ENCODE measurements around the gene MGAT4A. TPM values are rescaled to one million over a fixed set of nuclear protein-coding genes. Genes with fewer than 3 reads are reported as not detected.

The MGAT4A gene
- total RNA-seq, 3 donors from 2014 or later = 73.8 to 158 (median 138) TPM

DNA sequence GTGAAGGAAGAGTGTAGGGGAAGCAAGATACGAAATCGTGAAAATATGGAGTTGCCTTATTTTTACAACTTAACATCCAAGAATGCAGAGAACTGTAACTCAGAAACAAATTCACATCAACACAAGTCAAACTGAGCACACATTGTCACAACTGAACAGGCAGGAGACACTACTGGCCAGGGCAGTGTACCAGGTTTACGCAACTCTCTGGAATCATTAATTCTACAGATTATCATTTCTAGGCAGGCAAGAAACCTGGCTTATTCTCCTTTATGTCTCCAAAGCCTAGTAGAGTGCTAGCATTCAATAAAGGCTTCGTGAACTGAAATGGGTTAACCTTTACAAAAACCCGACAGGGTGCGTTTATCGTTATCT, 123.2 kb downstream of the MGAT4A start:
- peak; percentile 26 for ATAC-seq
- H3K9me3 ChIP-seq = no peaks in the 10 kb centered on the region
- peaks cover 25% of the 10 kb centered on the region for H3K4me1 ChIP-seq (ENCODE audit: low read depth)

DNA sequence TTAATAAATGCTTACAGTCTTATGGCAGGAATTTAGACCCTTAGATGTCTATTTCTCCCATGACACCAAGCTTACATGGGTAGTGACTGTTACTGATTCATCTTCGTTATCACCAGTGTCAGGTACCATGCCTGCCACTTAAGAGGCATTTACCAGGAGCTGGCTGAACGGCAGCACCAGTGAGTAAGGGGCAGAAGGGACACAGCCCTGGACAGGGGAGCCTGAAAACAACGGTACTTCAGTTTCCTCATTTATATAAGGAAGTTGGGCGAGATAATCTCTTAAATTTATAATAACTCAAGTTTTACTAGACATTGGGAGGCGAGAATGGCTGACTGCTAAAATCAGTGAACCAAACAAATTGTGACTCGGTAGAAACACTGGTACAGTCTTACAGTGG, 123.8 kb downstream of the MGAT4A start:
- no peaks in the 10 kb centered on the region for H3K36me3 ChIP-seq (ENCODE audit: low read depth)
- intact Hi-C loops (cut with DNase I, micrococcal nuclease) = no loop called here
- TF ChIP-seq, protein P1, sequence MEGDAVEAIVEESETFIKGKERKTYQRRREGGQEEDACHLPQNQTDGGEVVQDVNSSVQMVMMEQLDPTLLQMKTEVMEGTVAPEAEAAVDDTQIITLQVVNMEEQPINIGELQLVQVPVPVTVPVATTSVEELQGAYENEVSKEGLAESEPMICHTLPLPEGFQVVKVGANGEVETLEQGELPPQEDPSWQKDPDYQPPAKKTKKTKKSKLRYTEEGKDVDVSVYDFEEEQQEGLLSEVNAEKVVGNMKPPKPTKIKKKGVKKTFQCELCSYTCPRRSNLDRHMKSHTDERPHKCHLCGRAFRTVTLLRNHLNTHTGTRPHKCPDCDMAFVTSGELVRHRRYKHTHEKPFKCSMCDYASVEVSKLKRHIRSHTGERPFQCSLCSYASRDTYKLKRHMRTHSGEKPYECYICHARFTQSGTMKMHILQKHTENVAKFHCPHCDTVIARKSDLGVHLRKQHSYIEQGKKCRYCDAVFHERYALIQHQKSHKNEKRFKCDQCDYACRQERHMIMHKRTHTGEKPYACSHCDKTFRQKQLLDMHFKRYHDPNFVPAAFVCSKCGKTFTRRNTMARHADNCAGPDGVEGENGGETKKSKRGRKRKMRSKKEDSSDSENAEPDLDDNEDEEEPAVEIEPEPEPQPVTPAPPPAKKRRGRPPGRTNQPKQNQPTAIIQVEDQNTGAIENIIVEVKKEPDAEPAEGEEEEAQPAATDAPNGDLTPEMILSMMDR (IDR thresholded peaks at IDR 0.05) = no peak
- H3K9me3 ChIP-seq = no peaks in the 10 kb centered on the region
- H3K4me3 ChIP-seq = no peak overlapping the region
- peaks cover 25% of the 10 kb centered on the region for H3K4me1 ChIP-seq (ENCODE audit: low read depth)
- DNase-seq (no peak), ATAC-seq (no peak)

More for the DNA sequence above, 123.2 kb downstream of the MGAT4A start:
- intact Hi-C loops (cut with DNase I, micrococcal nuclease) = no loop called here
- peak overlapping the region; percentile 92 for H3K4me3 ChIP-seq
- no peaks in the 10 kb centered on the region for H3K36me3 ChIP-seq (ENCODE audit: low read depth)
- no peak for DNase-seq
- TF ChIP-seq, protein P1 (IDR thresholded peaks at IDR 0.05) = no peak

DNA sequence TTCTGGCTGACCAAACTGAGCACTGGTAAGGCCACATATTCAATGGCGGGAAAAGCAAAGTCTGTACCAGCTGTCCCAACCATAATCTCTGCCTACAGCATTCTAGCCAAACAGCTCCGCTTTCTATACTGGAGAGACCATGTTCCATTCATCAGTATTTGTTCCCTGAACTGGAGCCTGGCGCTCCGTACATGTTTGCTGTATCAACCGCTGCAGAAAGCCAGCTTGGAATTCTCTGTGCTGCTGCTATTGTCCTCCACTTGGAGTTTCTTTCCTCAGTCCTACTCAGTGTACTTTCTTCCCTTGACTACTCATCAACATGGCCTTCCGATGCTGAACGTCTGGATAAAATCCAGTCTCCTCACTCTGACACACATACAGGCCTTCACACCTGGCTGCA, 124.5 kb downstream of the MGAT4A start:
- TF ChIP-seq, protein P1 (IDR thresholded peaks at IDR 0.05) = no peak
- DNase-seq (no peak), ATAC-seq (no peak)
- Histone ChIP-seq H3K4me3 (no peak overlapping the region), H3K36me3 (ENCODE audit: low read depth) (no peaks in the 10 kb centered on the region), H3K4me1 (ENCODE audit: low read depth) (peaks cover 25% of the 10 kb centered on the region), H3K9me3 (no peaks in the 10 kb centered on the region)
- intact Hi-C loops (cut with DNase I, micrococcal nuclease) = no loop called here

DNA sequence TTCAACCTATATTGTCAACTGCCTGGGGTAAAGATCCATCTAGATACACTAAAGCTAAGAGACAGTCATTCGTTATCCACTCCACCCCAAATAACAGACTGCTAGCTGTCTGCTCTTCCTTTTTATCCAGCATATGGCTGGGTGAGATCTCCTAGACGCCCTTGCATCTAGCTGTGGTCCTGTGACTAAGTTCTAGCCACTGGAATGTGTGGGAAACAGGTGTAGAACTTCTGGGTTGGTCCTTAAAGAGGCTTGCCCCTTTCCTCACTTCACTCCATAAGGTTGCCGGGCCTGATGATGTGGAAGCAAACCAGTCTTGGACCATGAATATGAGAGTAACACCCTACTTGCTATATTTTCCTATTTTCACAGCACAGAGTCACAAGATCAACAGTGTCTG, 125.9 kb downstream of the MGAT4A start:
- no peak overlapping the region for H3K4me3 ChIP-seq
- ATAC-seq (no peak), DNase-seq (no peak)
- TF ChIP-seq, protein P1 (IDR thresholded peaks at IDR 0.05) = no peak
- H3K36me3 ChIP-seq (ENCODE audit: low read depth) = no peaks in the 10 kb centered on the region
- no peaks in the 10 kb centered on the region for H3K9me3 ChIP-seq
- intact Hi-C loops (cut with DNase I, micrococcal nuclease) = no loop called here
- H3K4me1 ChIP-seq (ENCODE audit: low read depth) = peaks cover 13% of the 10 kb centered on the region

DNA sequence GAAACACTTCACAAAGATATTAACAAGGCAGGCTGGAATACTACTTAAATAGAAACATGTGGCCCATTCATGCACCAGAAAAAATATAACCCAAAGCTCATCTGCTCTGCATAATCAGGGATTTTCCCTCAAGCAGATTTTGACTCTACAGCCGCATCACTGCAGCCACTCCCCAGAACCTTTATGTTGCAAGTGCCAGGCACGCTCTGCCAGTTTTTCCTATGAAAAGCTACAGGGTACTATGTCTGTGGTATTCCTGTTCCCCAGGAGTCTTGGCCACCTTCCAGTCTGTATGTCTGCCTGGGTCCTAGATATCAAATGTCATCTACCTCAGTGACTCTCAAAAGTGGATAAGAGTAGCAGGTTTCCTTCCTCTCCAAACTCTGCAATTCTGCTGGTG, 126.4 kb downstream of the MGAT4A start:
- DNase-seq = no peak
- Histone ChIP-seq H3K36me3 (ENCODE audit: low read depth) (no peaks in the 10 kb centered on the region), H3K4me3 (no peak overlapping the region), H3K9me3 (no peaks in the 10 kb centered on the region), H3K4me1 (ENCODE audit: low read depth) (peaks cover 8% of the 10 kb centered on the region)
- ATAC-seq = no peak
- intact Hi-C loops (cut with DNase I, micrococcal nuclease) = no loop called here
- TF ChIP-seq, protein P1 (IDR thresholded peaks at IDR 0.05) = no peak

DNA sequence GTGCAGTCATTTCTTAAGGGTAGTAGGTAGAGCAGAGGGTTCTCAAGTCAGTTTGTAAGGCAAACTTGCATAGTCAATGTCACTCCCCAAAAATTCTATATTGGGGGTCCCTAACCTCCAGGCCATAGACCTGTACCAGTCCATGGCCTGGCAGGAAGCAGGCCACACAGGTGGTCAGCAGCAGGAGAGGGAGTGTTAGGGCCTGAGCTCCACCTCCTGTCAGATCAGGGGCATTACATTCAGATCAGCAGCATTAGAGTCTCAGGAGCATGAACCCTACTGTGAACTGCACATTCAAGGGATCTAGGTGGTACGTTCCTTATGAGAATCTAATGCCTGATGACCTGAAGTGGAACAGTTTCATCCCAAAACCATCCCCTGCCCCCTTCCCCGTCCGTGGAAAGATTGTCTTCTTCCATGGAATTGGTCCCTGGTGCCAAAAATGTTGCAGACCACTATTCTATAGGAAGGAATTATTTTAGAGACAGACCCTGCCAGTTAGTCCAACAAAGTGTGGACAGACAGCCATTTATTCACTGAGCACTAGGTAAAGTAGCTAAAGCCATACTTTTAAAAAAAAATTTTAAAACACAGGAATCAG, 129.3 kb downstream of the MGAT4A start:
- peak in 1 of 3 donors; percentile 30 for DNase-seq
- ATAC-seq = peak; percentile 83
- intact Hi-C loops (cut with DNase I, micrococcal nuclease) = no loop called here
- Histone ChIP-seq H3K36me3 (ENCODE audit: low read depth) (no peaks in the 10 kb centered on the region), H3K9me3 (no peaks in the 10 kb centered on the region), H3K4me3 (no peak overlapping the region), H3K4me1 (ENCODE audit: low read depth) (no peaks in the 10 kb centered on the region)
- TF ChIP-seq, protein P1 (IDR thresholded peaks at IDR 0.05) = peak; percentile 37
